PC-3 (cell line): ENCODE data around the gene RPL36.

Experiments
- EZH2 ChIP-seq: fragments of 300-600 bp; sonication (generic); IDR thresholded peaks from one replicate; pipeline ENCODE4 v1.6.1; 2017; ENCODE audit warnings: antibody characterized with exemption, mild to moderate bottlenecking, low read length; ENCODE audit not compliant: unreplicated experiment
- TF ChIP-seq, protein P1 (sequence below): fragments of 300-600 bp; sonication (generic); conservative IDR thresholded peaks from 2 replicates; pipeline ENCODE4 v1.5.1; 2017; ENCODE audit warnings: antibody characterized with exemption, low read depth, mild to moderate bottlenecking, low read length

DNA sequence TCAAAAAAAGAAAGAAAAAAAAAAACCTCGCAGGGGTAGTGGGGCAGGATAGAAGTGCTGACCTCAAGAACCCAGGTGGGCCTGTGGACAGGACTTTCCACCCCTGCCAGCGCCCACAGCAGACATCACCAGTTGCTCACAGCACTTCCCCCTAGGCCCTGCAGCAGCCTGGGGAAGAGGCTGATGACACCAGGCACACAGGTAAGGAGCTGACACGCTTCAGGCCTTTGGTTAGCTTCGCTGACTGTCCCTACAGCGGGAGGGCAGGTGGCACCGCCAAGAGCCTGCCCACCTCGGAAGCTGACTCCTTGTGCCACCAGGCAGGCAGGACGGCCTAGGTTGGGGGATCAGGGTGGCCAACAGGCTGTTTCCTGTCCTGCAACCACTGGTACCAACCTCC, 20.9 kb downstream of the RPL36 start:
- TF ChIP-seq, protein P1, sequence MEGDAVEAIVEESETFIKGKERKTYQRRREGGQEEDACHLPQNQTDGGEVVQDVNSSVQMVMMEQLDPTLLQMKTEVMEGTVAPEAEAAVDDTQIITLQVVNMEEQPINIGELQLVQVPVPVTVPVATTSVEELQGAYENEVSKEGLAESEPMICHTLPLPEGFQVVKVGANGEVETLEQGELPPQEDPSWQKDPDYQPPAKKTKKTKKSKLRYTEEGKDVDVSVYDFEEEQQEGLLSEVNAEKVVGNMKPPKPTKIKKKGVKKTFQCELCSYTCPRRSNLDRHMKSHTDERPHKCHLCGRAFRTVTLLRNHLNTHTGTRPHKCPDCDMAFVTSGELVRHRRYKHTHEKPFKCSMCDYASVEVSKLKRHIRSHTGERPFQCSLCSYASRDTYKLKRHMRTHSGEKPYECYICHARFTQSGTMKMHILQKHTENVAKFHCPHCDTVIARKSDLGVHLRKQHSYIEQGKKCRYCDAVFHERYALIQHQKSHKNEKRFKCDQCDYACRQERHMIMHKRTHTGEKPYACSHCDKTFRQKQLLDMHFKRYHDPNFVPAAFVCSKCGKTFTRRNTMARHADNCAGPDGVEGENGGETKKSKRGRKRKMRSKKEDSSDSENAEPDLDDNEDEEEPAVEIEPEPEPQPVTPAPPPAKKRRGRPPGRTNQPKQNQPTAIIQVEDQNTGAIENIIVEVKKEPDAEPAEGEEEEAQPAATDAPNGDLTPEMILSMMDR = no peak
- TF ChIP-seq EZH2 = no peak
